Kidney glomerular epithelial cell (primary cell): Measurements from ENCODE around the gene MESP1.

ENCODE experiments used
- DNase-seq: peaks from one replicate; lab custom pipeline; 2025; lab: John Stamatoyannopoulos, UW

MESP1 gene

DNA sequence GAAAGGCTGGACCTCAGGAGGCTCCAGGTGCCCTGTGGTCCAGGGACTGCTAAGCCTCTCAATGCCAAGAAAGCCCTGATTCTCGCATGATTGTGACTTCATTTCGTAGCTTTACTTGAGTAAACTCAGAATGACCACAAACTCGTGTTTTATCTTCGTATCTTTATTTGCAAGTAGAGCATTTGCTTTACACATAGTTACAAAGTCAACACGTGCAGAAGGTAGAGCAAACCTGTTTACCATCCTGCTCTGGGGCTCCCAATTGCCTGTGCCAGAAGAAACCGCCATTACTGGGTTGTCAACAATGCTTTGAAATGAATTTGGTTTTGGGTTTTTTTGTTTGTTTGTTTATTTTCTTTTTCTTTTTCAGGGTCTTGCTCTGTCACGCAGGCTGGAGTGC is 5.8 kb upstream of the MESP1 start:
- no peak for DNase-seq

GRCh38 chr15:89755701-89756100 is 4.7 kb upstream of the MESP1 start:
- DNase-seq, result no peak

DNA sequence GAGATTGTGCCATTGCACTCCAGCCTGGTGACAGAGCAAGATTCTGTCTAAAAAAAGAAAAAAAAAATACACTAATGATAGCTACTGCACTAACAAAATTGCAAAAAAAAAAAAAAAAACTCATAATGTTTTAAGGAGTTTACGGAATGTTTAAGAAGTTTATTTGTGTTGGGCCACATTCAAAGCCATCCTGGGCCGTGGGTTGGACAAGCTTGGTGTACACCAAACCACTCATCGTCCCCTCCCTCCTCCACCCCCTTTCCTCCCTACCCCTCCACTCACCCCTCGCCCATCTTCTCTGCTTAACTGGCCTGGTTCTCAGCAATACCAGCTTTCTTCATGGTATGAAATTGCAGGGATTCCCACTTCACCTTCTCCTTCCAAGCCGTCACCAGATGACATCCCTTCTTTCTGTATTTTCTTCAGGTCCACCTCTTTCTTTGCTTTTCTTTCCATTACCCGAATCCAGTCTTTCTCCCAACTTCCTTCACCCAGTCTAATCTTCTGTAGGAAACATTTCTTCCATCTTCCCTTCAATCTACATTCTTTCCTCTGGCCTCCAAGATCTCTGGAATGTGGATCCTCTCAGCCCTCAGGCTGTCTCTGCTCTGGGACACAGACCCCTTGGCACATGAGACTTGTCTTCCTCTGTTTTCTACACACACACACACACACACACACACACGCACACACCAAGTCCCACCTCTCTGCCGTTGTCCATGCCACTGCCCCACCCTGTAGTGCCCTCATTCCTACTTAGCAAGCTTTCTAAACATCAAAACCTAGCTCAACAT is 3.5 kb upstream of the MESP1 start:
- no peak for DNase-seq

- DNase-seq, result no peak
These were observed 2.8 kb upstream of the MESP1 start for GRCh38 chr15:89753855-89754254.

DNA sequence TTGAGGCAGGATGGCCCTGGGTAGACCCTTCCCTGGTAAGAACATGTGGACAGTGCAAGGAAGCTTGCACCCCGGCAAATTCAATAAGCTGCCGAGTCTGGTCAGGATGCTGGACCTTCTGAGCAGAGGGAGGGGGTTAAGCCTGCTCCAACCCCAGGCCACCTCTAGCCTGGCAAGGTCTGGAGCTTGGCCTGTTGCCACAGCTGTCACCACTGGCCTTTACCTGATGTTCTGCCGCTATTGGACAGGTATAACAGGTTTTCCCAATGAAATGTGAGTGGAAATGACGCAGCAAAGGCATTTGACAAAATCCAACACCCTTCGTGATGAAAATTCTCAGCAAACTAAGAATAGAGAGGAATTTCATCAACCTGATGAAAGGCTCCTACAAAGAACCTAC is 699 bp upstream of the MESP1 start:
- DNase-seq, result no peak

GRCh38 chr15:89749951-89750559 is 994 bp downstream of the MESP1 start:
- no peak for DNase-seq

DNA sequence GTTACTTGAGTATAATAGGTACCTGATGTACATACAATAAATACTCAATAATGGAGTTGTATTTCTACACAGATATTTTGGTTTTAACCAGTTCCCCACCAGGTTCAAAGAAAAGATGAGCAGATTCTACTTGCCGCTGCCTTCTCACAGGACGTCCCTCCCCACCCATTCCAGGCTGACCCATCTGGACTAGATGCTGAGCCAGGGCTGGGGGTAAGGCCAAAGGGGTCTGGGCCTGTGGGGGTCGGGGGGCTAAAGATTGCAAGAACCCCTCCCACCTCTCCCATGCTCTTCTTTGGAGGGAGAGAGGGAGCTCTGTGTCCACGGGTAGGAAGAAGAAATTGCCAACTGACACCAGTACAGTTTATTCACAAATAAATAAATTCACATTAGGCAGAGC is 1.5 kb downstream of the MESP1 start:
- no peak for DNase-seq

DNA sequence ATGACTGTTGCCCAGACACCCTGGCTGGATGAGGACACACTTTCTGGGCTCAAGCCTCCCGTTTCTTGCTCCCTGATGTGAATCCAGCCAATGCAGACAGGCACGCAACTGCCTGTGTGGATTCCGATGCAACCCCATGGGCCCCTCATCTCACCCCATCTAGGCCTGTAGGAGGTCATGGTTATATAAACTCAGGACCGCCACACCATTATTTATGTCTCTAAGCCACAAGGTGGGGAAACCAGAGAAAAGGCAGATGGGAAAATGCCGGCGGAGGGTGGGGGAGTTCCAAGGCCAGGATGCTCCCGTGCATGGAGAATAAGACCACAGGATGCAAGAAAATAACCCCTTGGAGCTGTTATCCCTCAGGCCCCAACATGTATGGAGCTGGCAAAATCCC is 2.0 kb downstream of the MESP1 start:
- DNase-seq, result no peak

DNA sequence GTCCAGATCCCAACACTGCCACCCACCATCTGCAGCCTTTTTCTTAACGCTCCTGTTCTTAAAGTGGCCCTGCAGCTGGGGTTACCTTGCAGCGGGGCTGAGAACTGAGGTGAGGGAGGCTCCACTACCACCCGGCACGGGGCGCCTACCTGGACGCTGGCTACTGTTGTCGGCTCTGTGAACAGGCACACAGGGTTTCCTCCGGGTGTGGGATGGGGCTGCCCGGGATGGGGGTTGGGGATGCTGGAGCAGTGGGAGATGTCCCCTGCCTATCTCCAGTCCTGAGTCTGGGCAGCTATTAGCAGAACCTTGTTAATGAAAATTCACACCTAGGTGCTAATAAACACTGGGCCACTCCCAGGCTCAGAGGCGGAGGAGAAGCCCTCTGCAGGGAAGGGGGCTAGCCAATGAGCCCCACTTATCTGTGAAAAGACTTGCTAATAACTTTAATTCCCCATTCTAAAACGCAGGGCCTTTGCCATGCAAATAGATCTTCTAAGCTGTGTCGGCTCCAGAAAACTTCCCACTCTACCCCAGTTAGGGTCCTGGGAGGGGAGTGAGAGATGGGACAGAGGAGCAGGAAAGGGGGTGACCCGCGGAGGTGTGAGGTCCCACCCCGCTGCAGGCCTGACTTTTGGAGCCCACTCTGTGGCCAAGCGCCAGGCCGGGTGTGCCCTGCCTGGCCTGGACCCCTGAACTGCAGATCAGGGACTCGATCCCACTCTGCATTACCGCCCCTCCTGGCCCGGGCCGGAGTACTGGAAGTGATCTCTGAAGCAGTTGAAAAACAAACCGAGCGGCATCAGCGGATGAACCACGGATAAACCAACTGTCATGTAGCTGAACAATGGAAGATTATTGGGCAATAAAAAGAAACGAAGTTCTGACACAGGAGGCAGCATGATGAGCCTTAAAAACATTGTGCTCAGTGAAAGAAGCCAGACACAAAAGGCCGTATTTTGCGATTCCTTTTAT is 3.1 kb downstream of the MESP1 start:
- no peak for DNase-seq

- no peak for DNase-seq
These were observed 4.7 kb downstream of the MESP1 start for GRCh38 chr15:89746386-89746780.

DNA sequence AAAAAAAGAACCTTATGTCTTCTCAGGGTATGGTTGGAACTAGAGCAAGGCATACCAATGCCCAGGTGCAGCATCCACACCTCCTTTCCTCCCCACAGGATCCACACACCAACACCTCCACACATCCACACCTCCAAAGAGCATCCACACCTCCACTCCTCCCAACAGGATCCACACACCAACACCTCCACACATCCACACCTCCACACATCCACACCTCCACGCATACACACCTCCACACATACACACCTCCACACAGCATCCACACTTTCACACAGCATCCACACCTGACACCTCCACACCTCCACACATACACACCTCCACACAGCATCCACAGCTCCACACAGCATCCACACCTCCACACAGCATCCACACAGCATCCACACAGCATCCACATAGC is 5.3 kb downstream of the MESP1 start:
- no peak for DNase-seq

GRCh38 chr15:89745131-89745530 is 5.9 kb downstream of the MESP1 start:
- DNase-seq, result no peak

DNA sequence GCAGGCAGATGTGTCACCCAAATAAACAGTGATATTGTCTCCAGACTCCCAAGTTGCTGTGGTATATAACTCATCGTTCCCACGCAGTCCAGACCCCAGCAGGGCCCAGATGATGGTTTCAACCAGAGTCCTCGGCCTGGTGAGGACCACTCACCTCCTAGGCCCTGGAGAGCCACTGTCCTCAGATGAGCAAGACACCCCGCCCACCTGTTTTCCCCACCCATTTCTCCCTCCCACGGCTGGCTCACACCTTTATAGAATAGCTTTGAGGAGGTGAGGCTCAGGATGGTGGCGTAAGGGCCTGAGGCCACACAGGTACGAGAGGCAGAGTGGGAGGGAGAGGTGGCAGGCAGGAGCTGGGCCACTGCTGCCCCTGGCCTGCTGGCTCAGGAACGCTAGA is 7.5 kb downstream of the MESP1 start:
- no peak for DNase-seq

DNA sequence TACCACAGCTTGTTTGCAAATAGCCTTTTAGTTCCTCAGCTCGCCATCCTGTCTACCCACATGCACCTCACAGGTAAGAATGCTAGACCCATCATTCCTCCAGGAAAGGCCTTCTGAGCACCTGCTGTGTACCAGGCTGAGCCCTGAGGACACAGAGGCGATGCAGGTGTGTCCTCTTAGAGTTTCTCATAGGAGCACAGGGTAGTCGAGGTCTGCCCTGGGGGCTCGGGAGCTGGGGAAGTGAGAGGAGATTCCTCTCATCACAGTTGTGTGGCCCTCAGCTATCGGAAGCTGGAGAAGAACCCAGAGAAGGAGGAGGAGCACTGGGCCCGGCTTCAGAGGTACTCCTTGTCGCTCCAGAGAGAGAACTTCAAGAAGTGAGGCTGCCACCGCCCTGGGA is 8.0 kb downstream of the MESP1 start:
- no peak for DNase-seq

DNA sequence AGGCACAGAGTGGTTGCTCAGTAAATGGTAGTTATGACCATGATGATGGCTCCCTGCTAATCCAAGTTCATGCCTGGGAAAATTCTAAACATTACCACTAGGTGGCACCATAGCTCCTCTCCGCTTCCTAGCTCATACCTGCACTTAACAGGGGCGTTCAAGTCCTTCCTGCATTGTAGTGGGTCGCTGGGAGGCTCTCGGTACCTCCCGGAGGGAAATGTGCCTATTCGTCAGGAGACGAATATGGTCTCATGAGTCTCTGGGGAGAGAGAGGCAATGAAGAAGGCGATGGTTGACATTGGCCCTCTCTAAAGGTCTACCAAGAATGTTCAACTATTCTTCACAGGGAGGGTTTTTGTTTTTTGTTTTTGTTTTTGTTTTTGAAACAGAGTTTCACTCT is 10.9 kb downstream of the MESP1 start:
- peak; percentile 78 for DNase-seq

- no peak for DNase-seq
These were observed 15.3 kb downstream of the MESP1 start for GRCh38 chr15:89735773-89736172.

GRCh38 chr15:89732451-89733172 is 18.4 kb downstream of the MESP1 start:
- no peak for DNase-seq

DNA sequence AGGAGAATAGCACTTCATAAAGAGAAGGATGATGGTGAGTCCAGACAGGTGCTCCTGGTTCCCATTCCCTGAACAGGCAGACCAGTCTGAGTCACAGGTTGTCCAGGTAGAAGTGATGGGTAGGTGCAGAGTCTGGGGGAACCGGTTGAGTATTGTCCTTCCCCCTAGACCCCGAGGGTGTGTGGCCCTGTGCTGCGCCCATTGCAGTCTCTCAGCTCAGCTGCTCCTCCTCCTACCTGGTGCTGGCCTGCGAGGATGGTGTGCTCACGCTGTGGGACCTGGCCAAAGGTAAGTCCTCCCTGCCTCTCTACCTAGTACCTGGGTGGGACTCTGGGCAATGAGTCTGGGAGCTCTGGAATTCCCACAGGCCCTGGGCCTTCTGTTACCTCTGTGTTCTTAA is 19.8 kb downstream of the MESP1 start:
- DNase-seq, result no peak

DNA sequence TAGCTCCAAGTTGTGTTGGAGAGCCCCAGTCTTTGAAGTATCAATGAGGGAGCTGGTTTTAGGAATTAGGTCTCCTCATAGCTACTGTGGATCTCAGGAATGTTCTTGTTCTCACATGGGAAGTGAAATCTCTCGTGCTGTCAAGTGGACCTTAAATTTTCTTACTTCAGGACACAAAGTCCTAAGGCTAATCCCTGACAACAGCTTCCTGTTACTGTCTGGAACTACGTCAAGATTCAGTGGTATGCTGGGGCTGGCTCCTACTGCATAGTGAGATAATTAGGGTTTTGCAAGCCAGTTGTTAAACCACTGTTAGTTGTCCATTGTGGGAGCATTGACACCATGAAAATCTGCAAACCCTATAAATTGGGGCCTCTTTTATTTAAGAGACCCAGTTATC is 22.8 kb downstream of the MESP1 start:
- no peak for DNase-seq

- no peak for DNase-seq
These were observed 26.0 kb downstream of the MESP1 start for GRCh38 chr15:89725064-89725463.

DNA sequence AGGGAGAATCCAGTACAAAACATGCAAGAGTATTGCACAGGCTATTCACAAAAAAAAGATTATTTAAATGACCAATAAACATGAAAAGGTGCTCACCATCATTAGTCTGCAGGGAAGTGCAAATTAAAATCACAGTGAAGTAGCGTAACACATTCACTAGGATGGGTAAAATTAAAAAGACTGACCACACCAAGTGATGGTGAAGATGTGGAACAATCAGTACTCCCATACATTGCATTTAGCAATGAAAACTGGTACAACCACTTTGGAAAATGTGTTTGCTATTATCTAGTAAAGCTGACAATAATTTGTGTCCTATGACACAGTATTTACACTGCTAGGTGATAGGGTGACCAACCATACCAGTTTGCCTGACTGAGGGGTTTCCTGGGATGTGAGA is 26.4 kb downstream of the MESP1 start:
- no peak for DNase-seq

DNA sequence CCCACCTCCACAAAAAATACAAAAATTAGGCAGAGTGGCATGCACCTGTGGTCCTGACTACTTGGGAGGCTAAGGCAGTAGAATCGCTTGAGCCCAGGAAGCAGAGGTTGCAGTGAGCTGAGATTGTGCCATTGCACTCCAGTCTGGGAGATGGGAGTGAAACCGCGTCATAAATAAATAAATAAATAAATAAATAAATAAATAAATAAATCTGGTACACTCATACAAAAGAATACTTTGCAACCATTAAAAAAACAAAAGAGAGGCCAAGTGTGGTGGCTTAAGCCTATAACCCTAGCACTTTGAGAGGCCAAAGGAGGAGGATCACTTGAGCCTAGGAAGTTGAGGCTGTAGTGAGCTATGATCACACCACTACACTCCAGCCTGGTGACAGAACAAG is 28.0 kb downstream of the MESP1 start:
- DNase-seq, result no peak
